ENCODE data around the gene KRT222.

Gene KRT222

GRCh38 chr17:40623419-40624210, 41.4 kb downstream of the KRT222 start:
- CTCF ChIA-PET, result interaction anchor here (2.2 kb wide), 1 partner anchor 8 kb away, joined by 7 read pairs; no protein-coding TSS in a partner anchor
- TF ChIP-seq HDGF (IDR thresholded peaks at IDR 0.05; ENCODE audit: borderline replicate concordance) (no peak), LEF1 (IDR thresholded peaks at IDR 0.05; ENCODE audit: borderline replicate concordance) (no peak)
- POLR2A ChIA-PET, result interaction anchor here (2.0 kb wide), 1 partner anchor 24 kb away, joined by 12 read pairs; the partner anchor contains the start of gene SMARCE1
- DNase-seq (ENCODE audit: extremely low spot score), result no peak

- DNase-seq (ENCODE audit: extremely low spot score), result no peak
- POLR2A ChIA-PET, result interaction anchor here (1.1 kb wide), 1 partner anchor 26 kb away, joined by 3 read pairs; no protein-coding TSS in a partner anchor
- CTCF ChIA-PET, result no interaction called here
- TF ChIP-seq FOXM1 (IDR thresholded peaks at IDR 0.05; ENCODE audit: borderline replicate concordance) (no peak), LEF1 (IDR thresholded peaks at IDR 0.05; ENCODE audit: borderline replicate concordance) (no peak), ARNT (IDR thresholded peaks at IDR 0.05) (no peak), CTBP1 (IDR thresholded peaks at IDR 0.05; ENCODE audit: borderline replicate concordance) (no peak)
Measured at GRCh38 chr17:40622509-40622928, 42.5 kb downstream of the KRT222 start.

GRCh38 chr17:40621578-40621977, 43.4 kb downstream of the KRT222 start:
- ChIA-PET POLR2A (interaction anchor here (1.1 kb wide), 1 partner anchor 27 kb away, joined by 3 read pairs; no protein-coding TSS in a partner anchor), CTCF (no interaction called here)
- no peak for TF ChIP-seq FOXA1 (IDR thresholded peaks at IDR 0.05)
- no peak for TF ChIP-seq NFRKB (IDR thresholded peaks at IDR 0.05)
- no peak for DNase-seq (ENCODE audit: extremely low spot score)

- no peak for TF ChIP-seq NFRKB (IDR thresholded peaks at IDR 0.05)
- no peak for TF ChIP-seq FOXA1 (IDR thresholded peaks at IDR 0.05)
- no peak for TF ChIP-seq ELF4 (IDR thresholded peaks at IDR 0.05)
- TF ChIP-seq BHLHE40 (IDR thresholded peaks at IDR 0.05; ENCODE audit: borderline replicate concordance), result no peak
- no peak for TF ChIP-seq FOXM1 (IDR thresholded peaks at IDR 0.05; ENCODE audit: borderline replicate concordance)
- TF ChIP-seq PKNOX1 (IDR thresholded peaks at IDR 0.05), result no peak
- TF ChIP-seq FOXK2 (IDR thresholded peaks at IDR 0.05), result no peak
- no peak for DNase-seq (ENCODE audit: extremely low spot score)
- ChIA-PET POLR2A (no interaction called here), CTCF (interaction anchor here (1.4 kb wide), 1 partner anchor 101 kb away, joined by 3 read pairs; no protein-coding TSS in a partner anchor)
Measured at GRCh38 chr17:40621019-40621418, 44.0 kb downstream of the KRT222 start.

- ChIA-PET CTCF (interaction anchor here (0.7 to 1.3 kb wide), 3 partner anchors 28 to 1044 kb away, joined by 3 to 7 read pairs (median 6); no protein-coding TSS in a partner anchor), POLR2A (no interaction called here)
- TF ChIP-seq SP1 (IDR thresholded peaks at IDR 0.05) (no peak), FOXA1 (IDR thresholded peaks at IDR 0.05) (no peak)
- no peak for DNase-seq (ENCODE audit: extremely low spot score)
Measured at GRCh38 chr17:40618754-40619625, 46.0 kb downstream of the KRT222 start.

- CTCF ChIA-PET, result interaction anchor here (1.0 kb wide), 1 partner anchor 36 kb away, joined by 3 read pairs; no protein-coding TSS in a partner anchor
- POLR2A ChIA-PET, result no interaction called here
- DNase-seq (ENCODE audit: extremely low spot score), result no peak
- TF ChIP-seq TARDBP (IDR thresholded peaks at IDR 0.05), result no peak
- TF ChIP-seq SUZ12 (IDR thresholded peaks at IDR 0.05), result no peak
Measured at GRCh38 chr17:40617678-40618240, 47.2 kb downstream of the KRT222 start.

- POLR2A ChIA-PET, result no interaction called here
- TF ChIP-seq L3MBTL2 (conservative IDR thresholded peaks at IDR 0.05) (no peak), PKNOX1 (IDR thresholded peaks at IDR 0.05) (no peak), BHLHE40 (IDR thresholded peaks at IDR 0.05; ENCODE audit: borderline replicate concordance) (no peak), CTBP1 (IDR thresholded peaks at IDR 0.05; ENCODE audit: borderline replicate concordance) (no peak), ELF4 (IDR thresholded peaks at IDR 0.05) (no peak)
- CTCF ChIA-PET, result interaction anchor here (1.1 kb wide), 2 partner anchors 58 to 156 kb away, joined by 3 read pairs; partner anchors contain the start of gene KRT26
- DNase-seq (ENCODE audit: extremely low spot score), result no peak
Measured at GRCh38 chr17:40616592-40616991, 48.4 kb downstream of the KRT222 start.
